ENCODE results near the gene SLC22A31. TPM values are rescaled to one million over a fixed set of nuclear protein-coding genes. Genes with fewer than 3 reads are reported as not detected.

The SLC22A31 gene
- total and polyA plus RNA-seq, 2 donors (not counting 3 experiments of a cell fraction or from before 2014, with no cell fraction given) = 1.0 TPM; not detected in 1

DNA sequence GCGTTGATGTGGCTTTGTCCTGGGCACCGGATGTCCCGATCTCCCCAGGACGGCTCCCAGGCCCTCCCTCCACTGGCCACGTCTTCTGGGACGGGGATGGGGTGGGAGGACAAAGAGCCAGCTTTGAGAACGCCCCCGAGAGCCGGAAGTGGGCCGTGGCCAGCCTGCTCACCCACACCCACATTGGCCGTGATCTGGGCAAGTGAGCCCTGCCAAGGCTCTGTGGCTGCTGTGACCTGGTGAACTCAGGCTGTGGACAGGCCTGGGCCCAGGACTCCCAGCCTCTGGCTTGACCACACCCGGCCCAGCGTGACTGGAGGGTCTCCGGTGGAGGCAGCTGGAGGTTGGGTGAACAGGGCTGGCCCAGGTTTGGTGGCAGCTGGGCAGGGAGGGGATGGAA is 25.5 kb downstream of the SLC22A31 start:
- no peaks in the 10 kb centered on the region for H3K9me3 ChIP-seq (replicated peaks; ENCODE audit: control insufficient read depth, insufficient read depth, low read length)
- no peaks in the 10 kb centered on the region for H4K20me1 ChIP-seq (replicated peaks; ENCODE audit: control insufficient read depth, extremely low read depth, insufficient read depth, low read length)
- ChIA-PET POLR2A (no interaction called here), CTCF (interaction anchor here (0.6 to 1.4 kb wide), 2 partner anchors 10 to 440 kb away, joined by 3 to 4 read pairs; no protein-coding TSS in a partner anchor)
- intact Hi-C loops (cut with micrococcal nuclease) = no loop called here
- no peak overlapping the region for H3K9ac ChIP-seq (replicated peaks; ENCODE audit: extremely low read depth, insufficient read depth, low read length)
- peaks cover 0 to 3% of the 10 kb centered on the region in 2 experiments for H3K27me3 ChIP-seq (ENCODE audit: control insufficient read depth in 2 of 2, insufficient read depth in 2 of 2, low read length in 2 of 2)
- H3K9me1 ChIP-seq (replicated peaks; ENCODE audit: control insufficient read depth, extremely low read depth, insufficient read depth, low read length) = no peaks in the 10 kb centered on the region
- no peak overlapping the region for H3K4me2 ChIP-seq (ENCODE audit: insufficient read depth, low read length)
- TF ChIP-seq POLR2AphosphoS5 (IDR thresholded peaks at IDR 0.05; ENCODE audit: insufficient read depth, low read depth, low read length) = no peak
- TF ChIP-seq, protein P1, sequence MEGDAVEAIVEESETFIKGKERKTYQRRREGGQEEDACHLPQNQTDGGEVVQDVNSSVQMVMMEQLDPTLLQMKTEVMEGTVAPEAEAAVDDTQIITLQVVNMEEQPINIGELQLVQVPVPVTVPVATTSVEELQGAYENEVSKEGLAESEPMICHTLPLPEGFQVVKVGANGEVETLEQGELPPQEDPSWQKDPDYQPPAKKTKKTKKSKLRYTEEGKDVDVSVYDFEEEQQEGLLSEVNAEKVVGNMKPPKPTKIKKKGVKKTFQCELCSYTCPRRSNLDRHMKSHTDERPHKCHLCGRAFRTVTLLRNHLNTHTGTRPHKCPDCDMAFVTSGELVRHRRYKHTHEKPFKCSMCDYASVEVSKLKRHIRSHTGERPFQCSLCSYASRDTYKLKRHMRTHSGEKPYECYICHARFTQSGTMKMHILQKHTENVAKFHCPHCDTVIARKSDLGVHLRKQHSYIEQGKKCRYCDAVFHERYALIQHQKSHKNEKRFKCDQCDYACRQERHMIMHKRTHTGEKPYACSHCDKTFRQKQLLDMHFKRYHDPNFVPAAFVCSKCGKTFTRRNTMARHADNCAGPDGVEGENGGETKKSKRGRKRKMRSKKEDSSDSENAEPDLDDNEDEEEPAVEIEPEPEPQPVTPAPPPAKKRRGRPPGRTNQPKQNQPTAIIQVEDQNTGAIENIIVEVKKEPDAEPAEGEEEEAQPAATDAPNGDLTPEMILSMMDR (IDR thresholded peaks at IDR 0.05; ENCODE audit: extremely low read depth in 1 of 2, insufficient read depth in 1 of 2, low read depth in 1 of 2, low read length in 2 of 2) = no peak
- TF ChIP-seq GATA2 (IDR thresholded peaks at IDR 0.05; ENCODE audit: insufficient read depth, insufficient read length, low read depth, low read length) = no peak
- no peak for TF ChIP-seq POLR2A (IDR thresholded peaks at IDR 0.05; ENCODE audit: low read depth, low read length)
- no peak overlapping the region for H2AFZ ChIP-seq (ENCODE audit: low read depth, low read length)
- no peak overlapping the region for H3K4me3 ChIP-seq (replicated peaks in 1 of 3; ENCODE audit: insufficient read depth in 1 of 3, low read depth in 1 of 3, low read length in 3 of 3)
- FAIRE-seq = no peak
- BruUV-seq (replicated peaks) = no TSS peak
- no peaks in the 10 kb centered on the region for H3K36me3 ChIP-seq (ENCODE audit: control insufficient read depth in 2 of 2, extremely low read depth in 1 of 2, insufficient read depth in 2 of 2, low read length in 2 of 2)
- dilution Hi-C loops (cut with MboI; ENCODE audit: extremely low pct_ligation_motif_present, low sequenced_read_pairs) = no loop called here
- H3K79me2 ChIP-seq (ENCODE audit: control insufficient read depth, insufficient read depth, low read length) = no peaks in the 10 kb centered on the region
- peaks cover 3% of the 10 kb centered on the region for H3K4me1 ChIP-seq (ENCODE audit: control insufficient read depth, extremely low read depth, insufficient read depth, low read length)
- no peak overlapping the region for H3K27ac ChIP-seq (ENCODE audit: insufficient read depth, low read depth, low read length)
- DNase-seq (ENCODE audit: low read depth, low spot score) = no peak

DNA sequence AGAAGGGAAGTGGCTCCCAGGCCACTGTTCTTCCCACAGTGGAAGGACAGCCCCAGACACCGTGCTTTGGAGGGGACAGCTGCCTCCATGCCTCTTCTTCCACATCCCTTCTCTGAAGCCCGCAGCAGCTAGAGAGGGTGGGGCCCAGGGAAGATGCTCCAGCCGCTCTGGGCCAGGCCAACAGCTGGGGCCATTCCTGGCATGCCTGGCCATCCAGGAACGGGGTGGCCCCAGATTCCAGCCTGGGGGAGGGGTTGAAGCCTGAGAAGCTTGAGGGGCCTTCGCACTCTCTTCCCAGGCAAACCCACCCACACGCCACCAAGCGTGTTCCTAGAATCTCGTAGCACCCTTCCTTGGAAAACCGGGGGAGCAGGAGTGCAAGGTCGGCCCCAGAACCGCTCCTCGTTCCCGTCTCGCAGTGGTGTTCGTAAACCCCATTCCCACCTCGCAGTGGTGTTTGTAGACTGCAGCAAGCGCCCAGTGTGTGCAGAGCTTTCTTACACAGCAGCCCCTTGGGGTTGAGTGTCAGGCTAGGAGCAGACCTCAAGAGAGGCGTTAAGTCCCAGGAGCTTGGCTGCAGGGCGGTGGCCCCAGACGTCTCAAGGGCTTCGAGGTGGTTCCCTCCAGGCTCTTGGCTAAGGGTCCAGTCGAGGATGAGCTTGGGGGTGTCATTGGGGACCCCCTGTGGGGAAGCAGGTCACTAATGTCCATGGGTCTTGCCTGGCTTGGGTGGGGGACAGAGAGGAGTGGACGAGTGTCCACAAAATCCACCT is 26.1 kb downstream of the SLC22A31 start:
- dilution Hi-C loops (cut with MboI; ENCODE audit: extremely low pct_ligation_motif_present, low sequenced_read_pairs) (no loop called here), intact Hi-C loops (cut with micrococcal nuclease) (no loop called here)
- no peak for DNase-seq (ENCODE audit: low read depth, low spot score)
- POLR2A ChIA-PET = no interaction called here
- CTCF ChIA-PET = interaction anchor here (0.8 to 1.4 kb wide), 2 partner anchors 11 to 437 kb away, joined by 3 to 4 read pairs; no protein-coding TSS in a partner anchor
- no peaks in the 10 kb centered on the region for H3K9me1 ChIP-seq (replicated peaks; ENCODE audit: control insufficient read depth, extremely low read depth, insufficient read depth, low read length)
- H4K20me1 ChIP-seq (replicated peaks; ENCODE audit: control insufficient read depth, extremely low read depth, insufficient read depth, low read length) = no peaks in the 10 kb centered on the region
- H3K27me3 ChIP-seq (ENCODE audit: control insufficient read depth in 2 of 2, insufficient read depth in 2 of 2, low read length in 2 of 2) = peaks cover 0 to 3% of the 10 kb centered on the region in 2 experiments
- TF ChIP-seq FOS (IDR thresholded peaks at IDR 0.05; ENCODE audit: borderline replicate concordance, insufficient read depth, low read length) = no peak
- TF ChIP-seq, protein P2, sequence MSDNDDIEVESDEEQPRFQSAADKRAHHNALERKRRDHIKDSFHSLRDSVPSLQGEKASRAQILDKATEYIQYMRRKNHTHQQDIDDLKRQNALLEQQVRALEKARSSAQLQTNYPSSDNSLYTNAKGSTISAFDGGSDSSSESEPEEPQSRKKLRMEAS (IDR thresholded peaks at IDR 0.05; ENCODE audit: insufficient read depth, insufficient read length) = no peak
- TF ChIP-seq POLR2A (IDR thresholded peaks at IDR 0.05; ENCODE audit: low read depth, low read length) = no peak
- TF ChIP-seq JUN (IDR thresholded peaks at IDR 0.05; ENCODE audit: borderline replicate concordance, insufficient read depth, insufficient read length, low read depth) = no peak
- TF ChIP-seq POLR2AphosphoS5 (IDR thresholded peaks at IDR 0.05; ENCODE audit: insufficient read depth, low read depth, low read length) = no peak
- TF ChIP-seq, protein P1 (IDR thresholded peaks at IDR 0.05; ENCODE audit: extremely low read depth in 1 of 2, insufficient read depth in 1 of 2, low read depth in 1 of 2, low read length in 2 of 2) = no peak
- H3K4me3 ChIP-seq (replicated peaks in 1 of 3; ENCODE audit: insufficient read depth in 1 of 3, low read depth in 1 of 3, low read length in 3 of 3) = no peak overlapping the region
- no TSS peak for BruUV-seq (replicated peaks)
- H3K27ac ChIP-seq (ENCODE audit: insufficient read depth, low read depth, low read length) = no peak overlapping the region
- peaks cover 3% of the 10 kb centered on the region for H3K4me1 ChIP-seq (ENCODE audit: control insufficient read depth, extremely low read depth, insufficient read depth, low read length)
- no peak for FAIRE-seq
- H3K9me3 ChIP-seq (replicated peaks; ENCODE audit: control insufficient read depth, insufficient read depth, low read length) = no peaks in the 10 kb centered on the region
- H3K4me2 ChIP-seq (ENCODE audit: insufficient read depth, low read length) = no peak overlapping the region
- no peaks in the 10 kb centered on the region for H3K36me3 ChIP-seq (ENCODE audit: control insufficient read depth in 2 of 2, extremely low read depth in 1 of 2, insufficient read depth in 2 of 2, low read length in 2 of 2)
- no peak overlapping the region for H3K9ac ChIP-seq (replicated peaks; ENCODE audit: extremely low read depth, insufficient read depth, low read length)
- no peaks in the 10 kb centered on the region for H3K79me2 ChIP-seq (ENCODE audit: control insufficient read depth, insufficient read depth, low read length)
- no peak overlapping the region for H2AFZ ChIP-seq (ENCODE audit: low read depth, low read length)

Measured in endothelial cell of umbilical vein (primary cell).